A204.1 (cell line): ENCODE data around the gene TCFL5.

Experiments
- FAIRE-seq: peaks from 2 replicates; lab custom pipeline; 2012; peaks lifted over from hg19 to GRCh38; lab: Jason Lieb, UNC

TCFL5 gene

DNA sequence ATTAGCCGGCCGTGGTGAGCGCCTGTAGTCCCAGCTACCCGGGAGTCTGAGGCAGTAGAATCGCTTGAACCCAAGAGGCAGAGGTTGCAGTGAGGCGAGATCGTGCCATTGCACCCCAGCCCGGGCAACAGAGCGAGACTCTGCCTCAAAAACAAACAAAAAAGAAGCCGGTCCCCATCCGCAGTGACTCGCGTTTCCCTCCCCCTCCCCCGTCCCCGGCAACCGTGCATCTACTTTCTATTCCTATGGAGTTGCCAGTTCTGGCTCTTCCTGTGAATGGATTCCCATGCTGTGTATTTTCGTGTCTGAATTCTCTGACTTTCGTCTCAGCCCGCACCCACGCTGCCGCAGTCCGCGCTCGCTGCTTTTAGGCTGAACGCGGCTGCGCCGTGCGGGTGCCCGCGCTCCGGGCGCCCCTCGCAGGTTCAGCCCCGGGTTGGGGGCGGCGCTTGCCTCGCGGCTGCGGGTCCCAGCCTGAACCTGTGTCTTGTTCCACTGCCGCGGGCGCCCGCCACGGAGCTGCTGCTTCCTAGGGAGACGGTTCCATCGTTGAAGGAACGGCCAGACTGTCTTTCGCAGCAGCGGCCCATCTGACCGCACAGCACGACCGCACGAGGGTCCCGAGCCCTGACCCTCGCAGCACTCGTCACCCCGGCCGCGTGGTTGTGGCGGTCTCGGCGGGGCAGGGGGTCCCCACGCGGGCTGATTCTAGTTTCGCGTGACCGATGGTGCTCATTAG, 66.4 kb downstream of the TCFL5 start:
- no peak for FAIRE-seq

DNA sequence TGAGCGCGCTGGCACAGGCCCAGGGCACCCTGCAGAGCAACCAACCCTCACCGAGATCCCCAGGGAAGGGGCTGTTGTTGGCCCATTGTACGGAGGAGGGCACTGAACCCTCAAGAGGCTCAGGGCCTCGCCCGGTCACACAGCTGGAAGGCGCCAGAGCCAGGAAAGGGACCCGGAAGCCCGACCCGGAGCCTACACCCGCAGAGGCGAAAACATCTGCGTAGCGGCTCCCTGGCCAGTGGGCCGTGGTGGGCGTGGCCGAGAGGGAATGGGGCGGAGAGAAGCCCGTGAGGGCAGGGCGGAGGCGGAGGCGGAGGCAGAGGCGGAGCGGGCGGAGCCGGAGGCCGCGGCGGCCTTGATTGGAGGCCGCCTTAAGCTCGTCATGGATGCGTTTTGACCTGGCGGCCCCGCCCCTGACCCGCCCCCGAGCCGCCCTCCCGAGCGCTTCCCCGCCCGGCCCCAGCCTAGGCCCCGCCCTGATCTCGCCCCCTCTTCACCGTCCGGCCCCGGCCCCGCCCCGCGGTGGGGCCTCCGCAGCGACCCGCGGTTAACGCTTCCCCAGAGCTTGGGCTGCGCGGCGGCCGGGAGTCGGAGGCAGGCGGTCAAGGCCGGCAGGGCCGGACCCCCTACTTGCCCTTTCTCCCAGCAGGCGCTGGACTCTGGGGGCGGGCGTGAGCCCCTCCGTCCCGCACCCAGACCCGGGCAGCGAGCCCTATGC, 67.5 kb downstream of the TCFL5 start:
- FAIRE-seq, result no peak

DNA sequence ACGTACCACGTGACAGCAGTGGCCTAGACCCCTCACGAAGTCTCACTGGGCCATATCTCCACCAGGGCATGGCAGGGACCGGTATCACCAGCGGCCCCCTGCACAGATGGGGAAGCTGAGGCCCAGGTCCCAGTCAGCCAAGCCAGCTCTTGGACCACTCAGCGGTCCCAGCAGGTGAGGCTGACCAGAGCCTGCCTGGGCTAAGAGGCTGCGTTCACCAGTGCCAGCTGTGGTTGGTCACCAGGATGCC, 67.9 kb downstream of the TCFL5 start:
- no peak for FAIRE-seq

DNA sequence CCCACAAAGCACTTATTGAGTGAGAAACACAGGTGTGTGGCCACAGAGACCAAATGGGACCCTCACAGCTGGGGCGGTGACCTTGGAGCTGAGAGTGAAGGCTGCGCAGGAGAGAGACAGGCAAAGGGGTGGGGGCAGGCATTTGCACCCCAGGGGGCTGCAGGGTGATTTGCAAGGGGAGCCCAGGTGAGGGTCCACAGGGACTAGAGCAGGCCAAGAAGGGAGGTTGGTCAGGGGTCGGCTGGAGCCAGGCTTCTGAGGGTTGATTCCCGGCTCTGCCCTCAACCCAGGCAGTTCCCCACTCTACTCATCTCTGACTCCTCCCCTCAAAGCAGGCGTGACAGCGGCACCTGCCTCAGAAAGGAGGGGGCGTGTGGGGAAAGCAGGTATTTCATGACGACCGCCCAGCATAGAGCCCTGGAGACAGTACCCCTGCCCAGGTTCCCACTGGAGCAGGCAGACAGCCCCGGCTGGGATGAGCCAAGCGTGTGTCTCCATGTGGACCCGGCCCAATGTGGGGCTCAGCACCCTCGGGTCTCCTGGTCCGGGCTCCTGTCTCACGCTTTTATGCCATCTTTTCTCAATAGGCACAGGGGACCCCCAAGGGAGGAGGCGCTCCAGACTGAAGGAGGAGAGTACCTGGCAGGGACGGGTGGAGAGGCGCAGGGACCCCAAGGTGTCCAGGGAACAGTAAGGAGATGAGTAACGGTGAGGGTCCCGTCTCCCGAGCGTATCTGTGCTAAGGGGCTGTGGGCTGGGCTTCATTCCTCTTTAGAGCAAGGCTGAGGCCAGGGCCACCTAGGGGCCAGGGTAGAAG, 68.5 kb downstream of the TCFL5 start:
- no peak for FAIRE-seq

DNA sequence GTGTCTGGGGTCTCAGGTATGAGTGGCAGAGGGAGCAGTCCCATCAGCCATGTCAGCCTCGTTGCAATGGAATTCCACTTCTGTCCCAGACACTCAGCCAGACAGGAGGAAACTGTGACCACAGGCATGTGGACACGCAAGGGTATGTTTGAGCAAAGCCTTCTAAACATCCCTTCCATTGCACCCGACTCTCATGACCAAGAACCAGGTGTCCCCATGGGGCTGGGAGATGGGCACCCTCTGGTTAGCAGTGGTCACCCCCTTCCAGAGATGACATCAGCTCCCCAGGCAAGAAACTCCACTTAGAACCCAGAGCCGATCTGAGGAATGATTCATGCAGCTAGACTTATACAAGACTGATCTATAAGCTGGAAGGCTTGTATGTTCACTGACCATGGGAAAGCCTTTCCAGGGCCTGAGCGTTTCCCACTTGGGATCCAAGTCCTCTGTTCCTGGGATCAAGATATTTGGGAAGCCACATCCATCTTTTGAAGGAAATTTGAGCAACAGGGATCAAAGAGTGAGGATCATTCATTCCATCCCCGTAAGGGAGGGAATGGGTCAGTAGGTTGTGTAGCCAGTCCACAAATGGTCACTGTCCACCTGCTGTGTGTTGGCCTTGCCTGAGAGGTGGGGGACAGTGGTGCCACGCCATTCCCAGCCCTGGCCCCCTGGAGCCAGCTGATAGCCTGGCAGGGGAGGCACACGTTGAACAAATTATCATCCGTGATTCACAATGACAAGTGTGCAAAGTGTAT, 69.3 kb downstream of the TCFL5 start:
- FAIRE-seq, result no peak

DNA sequence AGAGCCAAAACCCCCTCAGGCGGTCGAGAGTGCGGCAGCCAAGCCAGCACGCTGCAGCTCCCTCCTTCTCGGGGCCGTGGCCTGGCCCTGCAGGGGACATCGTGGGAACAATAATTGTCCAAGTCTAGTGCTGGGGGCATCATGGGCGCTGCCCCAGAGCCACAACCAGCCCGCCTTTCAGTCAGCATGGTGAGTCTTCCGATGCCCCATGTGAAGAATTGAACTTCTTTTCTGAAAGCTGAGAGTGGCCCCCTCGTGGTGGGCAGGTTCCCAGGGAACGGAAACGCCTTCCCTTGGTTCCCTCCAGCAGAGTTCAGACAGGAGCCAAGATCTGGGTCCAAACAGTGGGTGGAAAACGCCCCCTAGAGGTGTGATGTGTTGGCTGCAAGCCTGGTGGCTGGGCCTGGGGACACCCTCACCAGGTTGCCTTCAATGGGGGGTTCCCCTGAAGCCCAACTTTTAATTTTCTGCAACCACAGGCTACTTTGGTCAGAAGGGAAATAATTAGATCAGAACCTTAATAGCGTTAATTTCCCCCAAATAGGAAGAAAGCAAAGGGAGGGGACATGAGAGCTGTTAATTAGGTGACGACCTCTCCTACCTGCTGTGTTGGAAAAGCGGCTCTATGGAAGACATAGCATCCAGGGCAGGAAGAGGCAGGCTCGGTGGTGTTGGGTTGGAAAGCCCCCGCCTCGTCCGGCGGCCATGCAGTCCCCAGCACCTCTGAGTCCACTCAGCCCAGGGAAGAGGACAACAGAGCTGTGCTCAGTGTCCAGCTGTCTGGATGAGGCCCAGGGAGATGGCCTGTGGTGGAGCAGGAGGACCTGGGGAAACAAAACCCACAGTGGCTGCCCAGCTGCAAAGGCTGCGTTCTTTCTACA, 70.1 kb downstream of the TCFL5 start:
- no peak for FAIRE-seq
